H7 (cell line): ENCODE results near the gene RBBP5. TPM values are rescaled to one million over a fixed set of nuclear protein-coding genes. Genes with fewer than 3 reads are reported as not detected.

Source experiments
- DNase-seq: peaks from one replicate; pipeline ENCODE4 v3.0.0; 2012
- H3K27me3 ChIP-seq: 2 replicates; pipeline ENCODE4 v1.6.0; 2011; ENCODE audit warnings: mild to moderate bottlenecking, low read length; ENCODE audit not compliant: control insufficient read depth, insufficient read depth
- H3K36me3 ChIP-seq: replicated peaks from 2 replicates; pipeline ENCODE4 v1.5.1; 2011; ENCODE audit warnings: low read length; ENCODE audit not compliant: control insufficient read depth, insufficient read depth
- H3K4me3 ChIP-seq: 2 replicates; pipeline ENCODE4 v1.5.1; 2011; ENCODE audit warnings: low read depth, mild to moderate bottlenecking, control low read depth, low read length, moderate library complexity; ENCODE audit not compliant: insufficient read depth
- total RNA-seq: library from RNA; depleted of rRNA; stranded (reverse); fragments of >200 nt; shearing (Covaris generic); gene quantifications from 2 replicates; pipeline ENCODE4 v1.2.3, GENCODE V29; 2014

Gene RBBP5
- total RNA-seq, 1 experiment from 2014 or later: 21.7 TPM

- DNase-seq: no peak
- H3K36me3 ChIP-seq: peaks cover 8% of the 10 kb centered on the region
- H3K4me3 ChIP-seq: no peak overlapping the region
- H3K27me3 ChIP-seq: no peaks in the 10 kb centered on the region
Observed at GRCh38 chr1:205109269-205109668, 12.5 kb downstream of the RBBP5 start.

- no peaks in the 10 kb centered on the region for H3K27me3 ChIP-seq
- no peak for DNase-seq
- H3K36me3 ChIP-seq: peaks cover 8% of the 10 kb centered on the region
- no peak overlapping the region for H3K4me3 ChIP-seq
Observed at GRCh38 chr1:205108464-205108863, 13.3 kb downstream of the RBBP5 start.

GRCh38 chr1:205107327-205107726, 14.5 kb downstream of the RBBP5 start:
- H3K36me3 ChIP-seq: peaks cover 10% of the 10 kb centered on the region
- DNase-seq: no peak
- no peaks in the 10 kb centered on the region for H3K27me3 ChIP-seq
- no peak overlapping the region for H3K4me3 ChIP-seq

GRCh38 chr1:205102404-205102803, 19.4 kb downstream of the RBBP5 start:
- Histone ChIP-seq H3K36me3 (peaks cover 23% of the 10 kb centered on the region), H3K27me3 (no peaks in the 10 kb centered on the region), H3K4me3 (no peak overlapping the region)
- no peak for DNase-seq

GRCh38 chr1:205098242-205098641, 23.5 kb downstream of the RBBP5 start:
- Histone ChIP-seq H3K27me3 (no peaks in the 10 kb centered on the region), H3K36me3 (peaks cover 33% of the 10 kb centered on the region), H3K4me3 (no peak overlapping the region)
- no peak for DNase-seq

- H3K4me3 ChIP-seq: no peak overlapping the region
- DNase-seq: no peak
- peaks cover 29% of the 10 kb centered on the region for H3K36me3 ChIP-seq
Observed at GRCh38 chr1:205095422-205095821, 26.4 kb downstream of the RBBP5 start.

DNA sequence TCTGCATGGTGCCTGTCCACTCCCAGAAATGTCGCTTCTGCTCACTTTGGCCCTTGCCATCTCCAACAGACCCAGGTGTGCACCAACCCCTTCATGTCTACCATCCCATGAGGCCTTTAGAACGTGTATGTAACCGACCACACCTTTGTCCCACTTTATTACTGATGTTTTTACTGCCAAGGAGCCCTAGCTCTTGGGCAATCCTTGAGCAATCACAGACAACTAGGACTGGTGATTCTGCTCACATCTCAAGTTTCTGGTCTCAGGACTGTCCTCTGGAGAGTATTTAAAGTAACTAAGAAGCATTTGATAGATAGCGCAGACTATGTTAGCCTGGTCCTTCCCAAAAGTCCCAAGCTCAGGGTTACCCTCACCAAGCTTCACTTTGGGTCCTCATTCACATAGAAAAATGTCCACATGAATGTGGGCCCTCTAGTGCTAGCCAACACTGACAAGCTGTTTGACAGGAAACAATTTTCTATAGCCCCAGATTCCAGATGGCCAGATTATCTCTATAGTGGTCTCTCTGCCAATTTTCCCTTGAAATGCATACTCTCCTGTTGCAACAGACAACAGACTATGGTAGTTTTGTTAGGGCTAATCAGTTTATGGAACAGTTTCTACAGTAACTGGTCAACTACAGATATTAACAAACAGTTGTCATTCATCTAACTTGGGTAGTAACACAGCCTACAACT, 30.6 kb downstream of the RBBP5 start:
- H3K4me3 ChIP-seq: no peak overlapping the region
- no peak for DNase-seq
- H3K27me3 ChIP-seq: no peaks in the 10 kb centered on the region
- H3K36me3 ChIP-seq: peaks cover 9% of the 10 kb centered on the region

More at GRCh38 chr1:205095422-205095821, 26.4 kb downstream of the RBBP5 start:
- no peaks in the 10 kb centered on the region for H3K27me3 ChIP-seq

DNA sequence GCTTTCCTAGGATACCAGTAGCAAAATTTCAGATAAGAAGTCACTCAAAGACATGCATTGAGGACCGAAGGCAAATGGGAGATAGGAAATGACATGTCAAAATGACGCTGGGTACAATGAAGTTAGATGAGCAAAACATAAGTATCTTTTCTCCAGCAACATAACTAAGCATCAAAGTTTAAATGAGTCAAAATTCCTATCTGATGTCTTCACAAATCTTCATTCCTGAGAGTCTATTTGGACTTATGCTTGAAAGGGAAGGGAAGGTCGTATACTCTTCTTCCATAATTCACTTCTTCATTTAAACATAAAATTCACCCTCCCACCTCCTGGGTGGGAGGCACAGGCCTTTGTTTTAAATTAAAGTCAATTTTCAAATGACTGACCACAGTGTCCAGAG, 33.4 kb downstream of the RBBP5 start:
- peaks cover 5% of the 10 kb centered on the region for H3K36me3 ChIP-seq
- no peaks in the 10 kb centered on the region for H3K27me3 ChIP-seq
- DNase-seq: no peak
- no peak overlapping the region for H3K4me3 ChIP-seq

DNA sequence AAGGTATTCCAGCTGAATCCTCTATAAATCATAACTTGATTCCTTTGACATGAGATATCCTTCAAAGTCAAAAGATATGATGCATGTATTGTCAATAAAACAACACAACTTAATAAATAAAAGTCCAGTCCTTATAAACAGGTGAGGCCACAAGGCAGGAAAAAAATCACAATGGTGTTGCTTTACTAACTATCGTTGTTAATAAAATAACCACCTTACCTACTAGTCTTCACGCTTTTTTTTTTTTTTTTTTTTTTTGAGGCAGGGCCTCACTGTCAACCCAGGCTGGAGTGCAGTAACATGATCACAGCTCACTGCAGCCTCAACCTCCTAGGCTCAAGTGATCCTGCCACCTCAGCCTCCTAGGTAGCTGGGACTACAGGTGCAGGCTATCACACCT, 37.4 kb downstream of the RBBP5 start, which contains the start of gene TMEM81:
TSS of gene TMEM81 (minus strand) at position 101 of the 400 bp plus-strand sequence. CDS start 140 bp downstream, outside the sequence.
- H3K27me3 ChIP-seq: no peaks in the 10 kb centered on the region
- peaks cover 7% of the 10 kb centered on the region for H3K36me3 ChIP-seq
- H3K4me3 ChIP-seq: no peak within 1 kb of the TSS
- no peak for DNase-seq

DNA sequence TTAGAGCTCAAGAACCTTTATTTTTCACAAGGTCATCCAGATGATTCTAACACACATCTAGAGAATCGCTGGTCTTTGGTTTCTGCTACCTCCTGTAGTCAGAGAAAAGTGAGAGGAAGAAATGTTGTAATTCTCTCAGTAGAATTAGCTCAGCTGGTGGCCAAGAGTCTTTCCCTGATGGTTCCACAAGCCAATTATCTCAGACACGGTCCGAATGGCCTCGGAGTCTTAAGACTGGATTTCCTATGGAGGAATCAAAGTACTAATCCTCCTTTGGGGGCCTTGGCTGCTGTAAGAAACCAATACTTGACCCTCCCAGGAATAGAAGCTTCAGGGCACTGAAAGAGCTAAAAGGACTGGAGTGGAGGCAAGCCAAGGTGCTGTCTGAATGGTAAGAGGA, 39.3 kb downstream of the RBBP5 start:
- peaks cover 3% of the 10 kb centered on the region for H3K36me3 ChIP-seq
- no peak overlapping the region for H3K4me3 ChIP-seq
- H3K27me3 ChIP-seq: no peaks in the 10 kb centered on the region
- DNase-seq: no peak

GRCh38 chr1:205077934-205078311, 43.9 kb downstream of the RBBP5 start:
- Histone ChIP-seq H3K36me3 (no peaks in the 10 kb centered on the region), H3K27me3 (no peaks in the 10 kb centered on the region), H3K4me3 (no peak overlapping the region)
- no peak for DNase-seq

DNA sequence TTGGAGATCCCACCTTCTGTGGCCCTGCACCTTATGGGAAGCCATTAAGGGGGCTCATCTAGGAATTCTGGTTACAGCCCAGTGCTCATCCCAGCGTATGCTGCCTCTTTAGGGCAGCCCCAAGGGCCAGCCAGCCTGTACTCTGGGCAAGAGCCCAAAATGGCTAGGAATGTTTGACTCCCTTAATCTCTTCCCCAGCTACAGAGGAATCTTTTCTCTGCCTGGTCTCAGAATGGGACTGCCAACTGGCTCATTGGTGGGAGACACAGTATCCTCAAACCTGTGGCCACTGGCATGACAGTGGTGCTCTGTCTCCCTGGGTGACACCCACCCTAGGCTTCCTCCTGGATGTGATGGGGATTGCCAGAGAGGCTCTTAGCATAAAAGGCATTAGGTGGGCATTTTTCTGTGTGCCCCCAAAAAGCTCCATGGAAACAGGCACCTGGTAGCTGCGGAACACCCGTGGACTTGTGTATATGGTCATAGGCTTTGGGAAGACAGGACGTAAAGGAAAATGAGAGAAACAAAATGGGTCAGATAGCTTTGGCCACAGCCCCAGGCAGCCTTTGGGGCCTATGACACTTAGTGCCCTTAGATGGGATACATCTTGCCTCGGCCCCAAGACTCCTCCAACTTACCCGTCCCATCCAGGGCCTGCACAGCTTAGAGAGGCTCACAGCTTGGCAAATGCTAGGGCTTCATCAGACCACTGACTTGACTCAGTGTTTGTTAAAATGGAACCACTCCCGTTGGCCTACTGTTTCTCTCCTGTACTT, 44.4 kb downstream of the RBBP5 start:
- no peaks in the 10 kb centered on the region for H3K27me3 ChIP-seq
- H3K36me3 ChIP-seq: no peaks in the 10 kb centered on the region
- no peak for DNase-seq
- H3K4me3 ChIP-seq: no peak overlapping the region

DNA sequence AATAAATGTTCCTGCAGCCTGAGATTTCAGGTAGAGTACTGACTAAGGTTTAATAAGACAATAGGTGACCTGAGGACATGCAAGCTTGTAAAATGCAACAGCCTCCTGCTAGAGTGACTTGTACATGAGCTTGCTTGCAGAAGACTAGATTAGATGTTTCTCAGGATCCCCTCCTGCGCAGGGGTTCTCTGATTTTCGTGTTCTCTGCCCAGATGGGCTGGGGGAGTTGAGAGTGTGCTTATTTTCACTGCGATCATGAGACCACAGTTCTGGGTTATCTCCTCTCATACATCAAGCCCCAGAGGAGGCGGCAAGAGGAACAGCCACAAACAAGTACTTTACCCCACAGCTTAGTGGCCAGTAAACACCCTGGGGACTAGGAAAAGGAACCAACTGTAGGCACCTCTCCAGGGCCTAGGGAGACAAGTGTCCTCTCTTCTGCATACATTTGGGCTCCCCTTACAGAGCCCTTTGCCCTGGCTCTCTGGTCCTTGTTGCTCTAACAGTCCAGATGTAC, 45.5 kb downstream of the RBBP5 start:
- Histone ChIP-seq H3K27me3 (no peaks in the 10 kb centered on the region), H3K4me3 (no peak overlapping the region), H3K36me3 (no peaks in the 10 kb centered on the region)
- DNase-seq: no peak

GRCh38 chr1:205075642-205076155, 46.1 kb downstream of the RBBP5 start:
- DNase-seq: no peak
- Histone ChIP-seq H3K27me3 (no peaks in the 10 kb centered on the region), H3K36me3 (no peaks in the 10 kb centered on the region), H3K4me3 (no peak overlapping the region)

DNA sequence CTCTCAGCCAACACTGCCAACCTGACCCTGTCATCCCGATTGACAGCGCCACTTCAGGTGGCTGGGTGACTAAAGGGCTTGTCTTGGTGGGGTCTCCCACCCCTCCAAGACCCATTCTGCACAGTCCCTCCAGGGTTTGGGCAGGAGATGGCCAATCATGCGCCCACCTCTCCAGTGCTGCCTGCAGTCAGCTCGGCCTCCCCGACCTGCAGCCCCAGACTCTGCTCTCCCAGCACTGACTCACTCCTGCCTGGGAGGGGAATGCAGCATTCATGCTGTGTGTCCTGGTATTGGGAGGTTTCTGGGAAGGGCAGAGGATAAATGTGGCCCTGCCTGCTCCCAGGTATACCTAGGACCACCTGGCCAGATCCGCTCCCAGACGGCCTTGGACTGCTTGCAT, 47.3 kb downstream of the RBBP5 start:
- DNase-seq: no peak
- no peaks in the 10 kb centered on the region for H3K36me3 ChIP-seq
- no peak overlapping the region for H3K4me3 ChIP-seq
- no peaks in the 10 kb centered on the region for H3K27me3 ChIP-seq
